HepG2 (cell line): Measurements from ENCODE around the gene LAP3. TPM values are rescaled to one million over a fixed set of nuclear protein-coding genes. Genes with fewer than 3 reads are reported as not detected.

Source experiments
- ATAC-seq: fragments of 200-7000 bp; cut with Tn5 transposase; 3 replicates; pipeline ENCODE4 v1.9.1; 2020; ENCODE audit warnings: mild to moderate bottlenecking, moderate library complexity
- BruUV-seq: library from RNA; stranded (reverse); fragments of 400-500 nt; replicated peaks from 2 replicates; lab custom pipeline; 2021; lab: Mats Ljungman, UMichigan
- CTCF ChIA-PET: fragments of 300-600 bp; formaldehyde crosslinking; extraction: SDS; loops from one replicate; lab custom pipeline; 2021; ENCODE audit warnings: low total read pairs, inconsistent platforms, low intra/inter-chr PET ratio; lab: Yijun Ruan, JAX
- POLR2A ChIA-PET: fragments of 350-600 bp; sonication (Branson Sonifier 250); formaldehyde crosslinking; loops from one replicate; lab custom pipeline; 2020; ENCODE audit warnings: antibody characterized with exemption, inconsistent platforms; lab: Yijun Ruan, JAX
- DNase-seq: peaks from one replicate; pipeline ENCODE4 v3.0.0-alpha.2; 2015; ENCODE audit warnings: low spot score
- FAIRE-seq: peaks from 3 replicates; lab custom pipeline; 2011; peaks lifted over from hg19 to GRCh38; lab: Jason Lieb, UNC
- H2AFZ ChIP-seq: one replicate; pipeline ENCODE4 v1.6.1; 2011; ENCODE audit warnings: low read length, inconsistent platforms
- H3K27ac ChIP-seq: fragments of 300-600 bp; 3 replicates; pipeline ENCODE4 v1.8.0; 2011; ENCODE audit warnings: mixed run types, mild to moderate bottlenecking, mixed read lengths, low read length, inconsistent platforms; ENCODE audit not compliant: insufficient read depth; ENCODE audit errors: extremely low read length
- H3K27me3 ChIP-seq, 2 experiments: fragments of 200-600 bp in 1 of 2; 2 replicates in 1 of 2; 3 replicates in 1 of 2; pipeline versions ENCODE4 v1.6.0 to v1.8.0; 2011; ENCODE audit warnings: low read length in 2 of 2, mild to moderate bottlenecking in 2 of 2, moderate library complexity in 2 of 2, inconsistent platforms in 1 of 2; ENCODE audit not compliant: insufficient read depth in 2 of 2, control insufficient read depth in 1 of 2
- H3K36me3 ChIP-seq, 2 experiments: fragments of 200-600 bp in 1 of 2; replicated peaks in 1 of 2; 2 replicates in 1 of 2; 3 replicates in 1 of 2; pipeline versions ENCODE4 v1.5.1 to v1.8.0; 2011; ENCODE audit warnings: low read length in 2 of 2, inconsistent platforms in 1 of 2; ENCODE audit not compliant: insufficient read depth in 2 of 2, control insufficient read depth in 1 of 2
- H3K4me1 ChIP-seq: 2 replicates; pipeline ENCODE4 v1.5.1; 2012; ENCODE audit warnings: low read length, inconsistent platforms; ENCODE audit not compliant: insufficient read depth
- H3K4me2 ChIP-seq: 2 replicates; pipeline ENCODE4 v1.6.0; 2011; ENCODE audit warnings: low read depth, low read length, inconsistent platforms
- H3K4me3 ChIP-seq, 3 experiments: fragments of 200-600 bp in 1 of 3; sonication (generic), shearing (Covaris generic) in 1 of 3; replicated peaks in 1 of 3; 2 replicates each; pipeline ENCODE4 v1.5.1; 2011 to 2016; ENCODE audit warnings: low read length in 3 of 3, inconsistent platforms in 2 of 3, low read depth in 2 of 3, mild to moderate bottlenecking in 2 of 3, control low read depth in 1 of 3, mixed read lengths in 1 of 3; ENCODE audit not compliant: insufficient read depth in 1 of 3
- H3K79me2 ChIP-seq: one replicate; pipeline ENCODE4 v1.6.1; 2011; ENCODE audit warnings: low read length, inconsistent platforms; ENCODE audit not compliant: insufficient read depth
- H3K9ac ChIP-seq: 2 replicates; pipeline ENCODE4 v1.6.0; 2011; ENCODE audit warnings: mild to moderate bottlenecking, low read depth, low read length, inconsistent platforms; ENCODE audit not compliant: insufficient read depth
- H3K9me3 ChIP-seq: 2 replicates; pipeline ENCODE4 v1.5.1; 2012; ENCODE audit warnings: mild to moderate bottlenecking, low read length
- H4K20me1 ChIP-seq: 2 replicates; pipeline ENCODE4 v1.6.0; 2011; ENCODE audit warnings: inconsistent platforms, mild to moderate bottlenecking, low read length, moderate library complexity; ENCODE audit not compliant: insufficient read depth
- CTCF ChIP-seq: sonication (generic); formaldehyde crosslinking; IDR thresholded peaks from 2 replicates; pipeline ENCODE4 v1.5.0; 2020; ENCODE audit warnings: mild to moderate bottlenecking, missing genetic modification reagents, moderate library complexity
- HBP1 ChIP-seq: IDR thresholded peaks from 2 replicates; pipeline ENCODE4 v1.6.1; 2016; ENCODE audit warnings: low read depth, control low read depth
- MIER2 ChIP-seq: IDR thresholded peaks from 2 replicates; pipeline ENCODE4 v1.6.1; 2016; ENCODE audit warnings: missing biosample characterization, missing genetic modification reagents
- ZFP36 ChIP-seq: fragments of 150-350 bp; IDR thresholded peaks from 2 replicates; pipeline ENCODE4 v1.6.1; 2018; ENCODE audit warnings: borderline replicate concordance, low read length, low read depth; ENCODE audit not compliant: partially characterized antibody
- ZNF121 ChIP-seq: sonication (generic); formaldehyde crosslinking; IDR thresholded peaks from 2 replicates; pipeline ENCODE4 v1.5.0; 2020; ENCODE audit warnings: mild to moderate bottlenecking, missing genetic modification reagents
- ZNF768 ChIP-seq: sonication (generic); formaldehyde crosslinking; IDR thresholded peaks from 2 replicates; pipeline ENCODE4 v1.4.0; 2020; ENCODE audit warnings: missing genetic modification reagents
- WGBS: methylation state at CpG from one replicate; pipeline ENCODE4 v1.1.6; 2017; ENCODE audit warnings: low lambda C conversion rate; 5-methylcytosine and 5-hydroxymethylcytosine counted together
- in situ Hi-C: cut with HindIII; loops from 2 replicates; pipeline ENCODE4 v1.10.0; 2017; ENCODE audit warnings: low pct_unique_long_range_greater_than_20kb; ENCODE audit not compliant: extremely low pct_ligation_motif_present
- intact Hi-C: fragments of 100-400 bp; cut with micrococcal nuclease; formaldehyde crosslinking; loops from one replicate; pipeline ENCODE4 v1.10.0; 2022; ENCODE audit not compliant: unreplicated experiment
- polyA plus RNA-seq, 8 experiments: library from polyadenylated mRNA; depleted of rRNA in 3 of 8; stranded (reverse) in 7 of 8; unstranded in 1 of 8; fragments of >200 nt; fragmentation: Illumina TruSeq in 4 of 8; extraction: Trizol in 4 of 8; gene quantifications; 2 replicates each; pipeline versions ENCODE4 v1.2.1 to v1.2.3, GENCODE V29; 2011 to 2016; ENCODE audit warnings: low read depth in 4 of 8, missing spikeins in 1 of 8, mixed read lengths in 1 of 8; ENCODE audit not compliant: insufficient read depth in 1 of 8
- total RNA-seq, 5 experiments: library from RNA; depleted of rRNA; stranded (reverse); fragments of >200 nt; fragmentation: Illumina TruSeq; extraction: Trizol; gene quantifications; 2 replicates each; pipeline ENCODE4 v1.2.3, GENCODE V29; 2016; ENCODE audit warnings: low read depth in 1 of 5

Gene LAP3
- total and polyA plus RNA-seq, 2 of the 13 experiments (the other 11 are each of a cell fraction or from before 2014, with no cell fraction given): 106 to 125 TPM

GRCh38 chr4:17647176-17647806, 70.3 kb downstream of the LAP3 start:
- CTCF ChIA-PET: no interaction called here
- Histone ChIP-seq H3K4me1 (no peaks in the 10 kb centered on the region), H3K79me2 (no peaks in the 10 kb centered on the region), H3K9me3 (no peaks in the 10 kb centered on the region), H3K4me3 (no peak overlapping the region), H3K27ac (no peak overlapping the region), H3K9ac (no peak overlapping the region), H4K20me1 (no peaks in the 10 kb centered on the region), H3K4me2 (no peak overlapping the region), H2AFZ (no peak overlapping the region), H3K36me3 (no peaks in the 10 kb centered on the region), H3K27me3 (no peaks in the 10 kb centered on the region)
- 37% methylated on average over 7 of the region's 9 CpGs for WGBS
- in situ Hi-C loops: no loop called here
- POLR2A ChIA-PET: no interaction called here
- DNase-seq (no peak), FAIRE-seq (no peak), ATAC-seq (peak; percentile 28; the same call in 2 of the 3 replicates)
- peak; percentile 57 for TF ChIP-seq ZNF121 (CRISPR knock-in tag)
- TF ChIP-seq MIER2 (CRISPR knock-in tag): no peak
- BruUV-seq: no TSS peak
- intact Hi-C loops: no loop called here

- whole genome bisulfite sequencing: 62% methylated on average over 5 of the region's 5 CpGs
- DNase-seq (no peak), ATAC-seq (peak; percentile 64)
- H3K9ac ChIP-seq: no peak overlapping the region
- TF ChIP-seq HBP1 (CRISPR knock-in tag) (no peak), CTCF (CRISPR knock-in tag) (peak; percentile 22; the same call in 1 of the 2 replicates), ZNF768 (CRISPR knock-in tag) (peak; percentile 91), ZFP36 (peak; percentile 7)
- TF ChIP-seq, all 625 proteins: peak for 3
- ChIA-PET POLR2A (no interaction called here), CTCF (no interaction called here)
- intact Hi-C loops: no loop called here
- Histone ChIP-seq H3K27me3 (0 out of 5 replicates have a peak, but pooled peaks cover 0 to 4% of the 10 kb centered on the region in 2 experiments), H3K4me1 (no peaks in the 10 kb centered on the region), H3K36me3 (no peaks in the 10 kb centered on the region), H3K4me3 (no peak overlapping the region), H2AFZ (no peak overlapping the region), H3K27ac (no peak overlapping the region), H3K79me2 (no peaks in the 10 kb centered on the region), H3K9me3 (no peaks in the 10 kb centered on the region), H3K4me2 (no peak overlapping the region), H4K20me1 (no peaks in the 10 kb centered on the region)
- in situ Hi-C loops: no loop called here
- FAIRE-seq: no peak
- BruUV-seq: no TSS peak
These were observed 70.9 kb downstream of the LAP3 start for GRCh38 chr4:17647927-17648326.
